Activated CD8-positive, alpha-beta T cell treated with anti-CD3 and anti-CD28 coated beads for 36 hours (primary cell): Measurements from ENCODE around the gene PRX. TPM values are rescaled to one million over a fixed set of nuclear protein-coding genes. Genes with fewer than 3 reads are reported as not detected.

Source experiments
- ATAC-seq: fragments of 200-7000 bp; cut with Tn5 transposase; one replicate; pipeline ENCODE4 v1.10.0; 2021; ENCODE audit warnings: mild to moderate bottlenecking, moderate library complexity
- CTCF ChIA-PET: fragments of 350-600 bp; sonication (Branson Sonifier 250); formaldehyde crosslinking; loops from one replicate; lab custom pipeline; 2021; ENCODE audit warnings: antibody characterized with exemption; lab: Charles Lee
- POLR2A ChIA-PET: fragments of 350-600 bp; sonication (Branson Sonifier 250); formaldehyde crosslinking; loops from one replicate; lab custom pipeline; 2021; ENCODE audit warnings: antibody characterized with exemption; lab: Charles Lee
- DNase-seq: peaks from one replicate; pipeline ENCODE4 v3.0.0-alpha.2; 2020
- H3K27ac Mint-ChIP-seq: one replicate; pipeline ENCODE4 v1.8.0; 2021; ENCODE audit warnings: mild to moderate bottlenecking, mixed read lengths
- H3K27me3 Mint-ChIP-seq: one replicate; pipeline ENCODE4 v1.8.0; 2021; ENCODE audit warnings: mixed read lengths
- H3K36me3 Mint-ChIP-seq: one replicate; pipeline ENCODE4 v1.8.0; 2021; ENCODE audit warnings: low read depth, mixed read lengths
- H3K4me1 Mint-ChIP-seq: one replicate; pipeline ENCODE4 v1.8.0; 2021; ENCODE audit warnings: low read depth, mixed read lengths
- H3K4me3 Mint-ChIP-seq: one replicate; pipeline ENCODE4 v1.8.0; 2021; ENCODE audit warnings: mild to moderate bottlenecking, moderate library complexity, mixed read lengths
- H3K9me3 Mint-ChIP-seq: one replicate; pipeline ENCODE4 v1.8.0; 2021; ENCODE audit warnings: mixed read lengths
- CTCF ChIP-seq: fragments of 200-600 bp; IDR thresholded peaks from one replicate; pipeline ENCODE4 v1.8.0; 2022; ENCODE audit warnings: antibody characterized with exemption, mild to moderate bottlenecking
- intact Hi-C: fragments of 100-400 bp; cut with micrococcal nuclease; formaldehyde crosslinking; loops from one replicate; pipeline ENCODE4 v1.10.0; 2022
- total RNA-seq, 2 experiments: library from RNA; stranded (reverse); gene quantifications; one replicate each; pipeline ENCODE4 v1.2.3, GENCODE V29; 2021

The PRX gene
- total RNA-seq, 2 experiments from 2014 or later, result 1.2 TPM

GRCh38 chr19:40398417-40399131, 14.6 kb downstream of the PRX start:
- DNase-seq (peak; percentile 84), ATAC-seq (peak; percentile 82)
- Mint-ChIP-seq H3K4me3 (no peak overlapping the region), H3K36me3 (no peaks in the 10 kb centered on the region), H3K9me3 (no peaks in the 10 kb centered on the region), H3K4me1 (peaks cover 9% of the 10 kb centered on the region), H3K27ac (no peak overlapping the region), H3K27me3 (no peaks in the 10 kb centered on the region)
- intact Hi-C loops, result no loop called here
- POLR2A ChIA-PET, result no interaction called here
- TF ChIP-seq CTCF, result no peak
- CTCF ChIA-PET, result no interaction called here

- no peak overlapping the region for H3K27ac Mint-ChIP-seq
- ChIA-PET POLR2A (no interaction called here), CTCF (no interaction called here)
- H3K36me3 Mint-ChIP-seq, result no peaks in the 10 kb centered on the region
- ATAC-seq (no peak), DNase-seq (no peak)
- H3K4me1 Mint-ChIP-seq, result peaks cover 5% of the 10 kb centered on the region
- intact Hi-C loops, result no loop called here
- H3K4me3 Mint-ChIP-seq, result no peak overlapping the region
- no peaks in the 10 kb centered on the region for H3K27me3 Mint-ChIP-seq
- H3K9me3 Mint-ChIP-seq, result no peaks in the 10 kb centered on the region
- no peak for TF ChIP-seq CTCF
Measured at GRCh38 chr19:40397568-40397906, 15.6 kb downstream of the PRX start.

GRCh38 chr19:40396886-40397567, 16.2 kb downstream of the PRX start:
- ChIA-PET POLR2A (interaction anchor here (1.0 kb wide), 1 partner anchor 30 kb away, joined by 4 read pairs; no protein-coding TSS in a partner anchor), CTCF (interaction anchor here (1.9 kb wide), 1 partner anchor 92 kb away, joined by 6 read pairs; no protein-coding TSS in a partner anchor)
- TF ChIP-seq CTCF, result no peak
- DNase-seq (no peak), ATAC-seq (no peak)
- intact Hi-C loops, result no loop called here
- Mint-ChIP-seq H3K9me3 (no peaks in the 10 kb centered on the region), H3K36me3 (no peaks in the 10 kb centered on the region), H3K4me1 (peaks cover 5% of the 10 kb centered on the region), H3K27ac (no peak overlapping the region), H3K4me3 (no peak overlapping the region), H3K27me3 (no peaks in the 10 kb centered on the region)

GRCh38 chr19:40395956-40396355, 17.2 kb downstream of the PRX start:
- H3K4me3 Mint-ChIP-seq, result no peak overlapping the region
- H3K9me3 Mint-ChIP-seq, result no peaks in the 10 kb centered on the region
- DNase-seq, result no peak
- H3K36me3 Mint-ChIP-seq, result no peaks in the 10 kb centered on the region
- peaks cover 5% of the 10 kb centered on the region for H3K4me1 Mint-ChIP-seq
- no peak for ATAC-seq
- intact Hi-C loops, result no loop called here
- no peaks in the 10 kb centered on the region for H3K27me3 Mint-ChIP-seq
- no peak overlapping the region for H3K27ac Mint-ChIP-seq
- no peak for TF ChIP-seq CTCF
- CTCF ChIA-PET, result interaction anchor here (1.2 to 1.9 kb wide), 2 partner anchors 25 to 91 kb away, joined by 3 to 6 read pairs; no protein-coding TSS in a partner anchor
- POLR2A ChIA-PET, result interaction anchor here (0.6 to 1.0 kb wide), 2 partner anchors 31 to 827 kb away, joined by 3 to 4 read pairs; no protein-coding TSS in a partner anchor

GRCh38 chr19:40394816-40395210, 18.4 kb downstream of the PRX start:
- POLR2A ChIA-PET, result interaction anchor here (1.0 kb wide), 1 partner anchor 26 kb away, joined by 3 read pairs; no protein-coding TSS in a partner anchor
- no peak overlapping the region for H3K4me3 Mint-ChIP-seq

More at GRCh38 chr19:40394816-40395210, 18.4 kb downstream of the PRX start:
- ATAC-seq, result no peak
- CTCF ChIA-PET, result interaction anchor here (1.0 kb wide), 1 partner anchor 70 kb away, joined by 3 read pairs; no protein-coding TSS in a partner anchor
- H3K9me3 Mint-ChIP-seq, result no peaks in the 10 kb centered on the region
- H3K27me3 Mint-ChIP-seq, result no peaks in the 10 kb centered on the region
- intact Hi-C loops, result no loop called here
- H3K4me1 Mint-ChIP-seq, result peaks cover 5% of the 10 kb centered on the region
- no peaks in the 10 kb centered on the region for H3K36me3 Mint-ChIP-seq
- no peak overlapping the region for H3K27ac Mint-ChIP-seq
- DNase-seq, result no peak
- TF ChIP-seq CTCF, result no peak
